SK-N-SH (cell line): ENCODE results near the gene HBA1. TPM values are rescaled to one million over a fixed set of nuclear protein-coding genes. Genes with fewer than 3 reads are reported as not detected.

Source experiments
- CTCF ChIA-PET: fragments of 300-600, 350-600 bp; formaldehyde crosslinking; extraction: SDS; loops from one replicate; lab custom pipeline; 2021; lab: Yijun Ruan, JAX
- POLR2A ChIA-PET: fragments of 350-600 bp; sonication (Branson Sonifier 250); formaldehyde crosslinking; extraction: SDS; loops from one replicate; lab custom pipeline; 2020; ENCODE audit warnings: antibody characterized with exemption, inconsistent platforms; lab: Yijun Ruan, JAX
- DNase-seq: peaks from one replicate; pipeline ENCODE4 v3.0.0; 2012
- H2AFZ ChIP-seq: fragments of 200-600 bp; sonication (generic); 2 replicates; pipeline ENCODE4 v1.8.1; 2016; ENCODE audit warnings: antibody characterized with exemption, mild to moderate bottlenecking, low read depth
- H3F3A ChIP-seq: fragments of 200-600 bp; sonication (generic); replicated peaks from 2 replicates; pipeline ENCODE3; 2016; ENCODE audit warnings: antibody characterized with exemption, mild to moderate bottlenecking; ENCODE audit not compliant: insufficient read depth
- H3K27ac ChIP-seq, 2 experiments: fragments of 200-500 bp in 1 of 2; fragments of 200-600 bp in 1 of 2; sonication (Bioruptor generic) in 1 of 2; sonication (generic), shearing (Covaris generic) in 1 of 2; 2 replicates each; pipeline versions ENCODE4 v1.5.1 to v1.6.1; 2014 to 2016; ENCODE audit warnings: low read depth in 2 of 2, inconsistent platforms in 1 of 2, low read length in 1 of 2, mild to moderate bottlenecking in 1 of 2, mixed read lengths in 1 of 2
- H3K27me3 ChIP-seq: fragments of 200-600 bp; sonication (generic), shearing (Covaris generic); 2 replicates; pipeline ENCODE4 v1.6.1; 2016; ENCODE audit warnings: mixed run types; ENCODE audit not compliant: insufficient read depth
- H3K36me3 ChIP-seq, 2 experiments: fragments of 200-500 bp in 1 of 2; fragments of 200-600 bp in 1 of 2; sonication (Bioruptor generic) in 1 of 2; sonication (generic) in 1 of 2; replicated peaks in 1 of 2; 2 replicates each; pipeline versions ENCODE3 to v1.5.1; 2014 to 2016; ENCODE audit warnings: low read length in 1 of 2, mild to moderate bottlenecking in 1 of 2; ENCODE audit not compliant: insufficient read depth in 2 of 2, control insufficient read depth in 1 of 2
- H3K4me1 ChIP-seq, 2 experiments: fragments of 200-500 bp in 1 of 2; fragments of 200-600 bp in 1 of 2; sonication (Bioruptor generic) in 1 of 2; sonication (generic), shearing (Covaris generic) in 1 of 2; 2 replicates each; pipeline versions ENCODE4 v1.5.1 to v1.6.1; 2014 to 2016; ENCODE audit warnings: low read depth in 1 of 2, low read length in 1 of 2, mixed run types in 1 of 2; ENCODE audit not compliant: insufficient read depth in 2 of 2, control insufficient read depth in 1 of 2
- H3K4me2 ChIP-seq: fragments of 200-600 bp; sonication (generic), shearing (Covaris generic); 2 replicates; pipeline ENCODE4 v1.6.1; 2017; ENCODE audit warnings: mixed run types
- H3K4me3 ChIP-seq, 2 experiments: fragments of 200-500 bp in 1 of 2; fragments of 200-600 bp in 1 of 2; sonication (Bioruptor generic) in 1 of 2; sonication (generic), shearing (Covaris generic) in 1 of 2; 2 replicates each; pipeline versions ENCODE4 v1.5.1 to v1.8.1; 2014 to 2016; ENCODE audit warnings: low read depth in 2 of 2, inconsistent platforms in 1 of 2, low read length in 1 of 2, mild to moderate bottlenecking in 1 of 2, mixed read lengths in 1 of 2, moderate library complexity in 1 of 2
- H3K79me2 ChIP-seq: fragments of 200-600 bp; sonication (generic); 2 replicates; pipeline ENCODE4 v1.8.1; 2017; ENCODE audit warnings: mild to moderate bottlenecking; ENCODE audit not compliant: insufficient read depth
- H3K9ac ChIP-seq: fragments of 200-600 bp; sonication (generic); 2 replicates; pipeline ENCODE4 v1.6.1; 2017; ENCODE audit warnings: mixed run types
- H3K9me2 ChIP-seq: fragments of 200-600 bp; sonication (generic); 2 replicates; pipeline ENCODE4 v1.6.1; 2017; ENCODE audit warnings: mixed run types
- H3K9me3 ChIP-seq: fragments of 200-600 bp; sonication (generic); 2 replicates; pipeline ENCODE4 v1.6.1; 2017; ENCODE audit warnings: mixed run types, mild to moderate bottlenecking, moderate library complexity
- H4K20me1 ChIP-seq: fragments of 200-600 bp; sonication (generic); 2 replicates; pipeline ENCODE4 v1.6.1; 2017; ENCODE audit warnings: mild to moderate bottlenecking, mixed run types; ENCODE audit not compliant: insufficient read depth
- CTCF ChIP-seq: fragments of 200-600 bp; sonication (generic); IDR thresholded peaks from 2 replicates; pipeline ENCODE4 v1.6.1; 2017; ENCODE audit warnings: antibody characterized with exemption, mild to moderate bottlenecking, moderate library complexity
- ELF1 ChIP-seq: IDR thresholded peaks from 2 replicates; pipeline ENCODE4 v1.4.0; 2012
- EP300 ChIP-seq, 2 experiments: IDR thresholded peaks; 2 replicates each; pipeline versions ENCODE4 v1.4.0 to v1.6.1; 2012; ENCODE audit warnings: borderline replicate concordance in 1 of 2, low read depth in 1 of 2, low read length in 1 of 2
- FOXJ3 ChIP-seq: sonication (generic); formaldehyde crosslinking; IDR thresholded peaks from 2 replicates; pipeline ENCODE4 v1.5.1; 2020; ENCODE audit warnings: mild to moderate bottlenecking, missing genetic modification reagents
- FOXM1 ChIP-seq: IDR thresholded peaks from 2 replicates; pipeline ENCODE4 v1.4.0; 2012; ENCODE audit warnings: low read depth, mild to moderate bottlenecking
- GATA2 ChIP-seq: sonication (generic); formaldehyde crosslinking; IDR thresholded peaks from 2 replicates; pipeline ENCODE4 v1.5.0; 2020; ENCODE audit warnings: mild to moderate bottlenecking, missing genetic modification reagents
- MEF2A ChIP-seq: IDR thresholded peaks from 2 replicates; pipeline ENCODE4 v1.4.0; 2012; ENCODE audit warnings: low read depth, borderline replicate concordance
- MXI1 ChIP-seq: IDR thresholded peaks from 2 replicates; pipeline ENCODE4 v1.6.1; 2012; ENCODE audit warnings: mild to moderate bottlenecking, low read depth, low read length, improper control_type of control experiment
- RAD21 ChIP-seq: IDR thresholded peaks from 2 replicates; pipeline ENCODE4 v1.6.1; 2012; ENCODE audit warnings: mild to moderate bottlenecking, low read length
- RFX5 ChIP-seq: IDR thresholded peaks from 2 replicates; pipeline ENCODE4 v1.6.1; 2012; ENCODE audit warnings: mild to moderate bottlenecking, improper control_type of control experiment, low read length
- SMC3 ChIP-seq: IDR thresholded peaks from 2 replicates; pipeline ENCODE4 v1.6.1; 2012; ENCODE audit warnings: low read depth, low read length, improper control_type of control experiment
- TAF1 ChIP-seq: IDR thresholded peaks from 2 replicates; pipeline ENCODE4 v1.6.1; 2012; ENCODE audit warnings: low read depth, mild to moderate bottlenecking, low read length, moderate library complexity, borderline replicate concordance
- TEAD4 ChIP-seq: IDR thresholded peaks from 2 replicates; pipeline ENCODE4 v1.4.0; 2012; ENCODE audit warnings: mild to moderate bottlenecking, borderline replicate concordance; ENCODE audit not compliant: insufficient read depth
- USF2 ChIP-seq: fragments of 150-350 bp; IDR thresholded peaks from 2 replicates; pipeline ENCODE4 v1.6.1; 2017; ENCODE audit warnings: antibody characterized with exemption, low read length, low read depth, borderline replicate concordance
- ZBTB33 ChIP-seq: IDR thresholded peaks from 2 replicates; pipeline ENCODE4 v1.4.0; 2012; ENCODE audit warnings: low read depth, borderline replicate concordance
- WGBS: methylation state at CpG from one replicate; pipeline ENCODE4 v1.1.6; 2017; ENCODE audit warnings: low lambda C conversion rate; 5-methylcytosine and 5-hydroxymethylcytosine counted together
- polyA plus RNA-seq, 3 experiments: library from polyadenylated mRNA; depleted of rRNA; stranded (reverse); fragments of >200 nt; gene quantifications; 2 replicates each; pipeline ENCODE4 v1.2.3, GENCODE V29; 2012
- TF ChIP-seq, protein P1 (sequence below): fragments of 150-350 bp; IDR thresholded peaks from 2 replicates; pipeline ENCODE4 v1.6.1; 2016; ENCODE audit warnings: mild to moderate bottlenecking, low read depth, low read length

HBA1 gene
- polyA plus RNA-seq, 1 of the 3 experiments (the other 2 are of a cell fraction): not detected

- Histone ChIP-seq H3F3A (no peaks in the 10 kb centered on the region), H3K36me3 (no peaks in the 10 kb centered on the region), H3K27me3 (no peaks in the 10 kb centered on the region), H3K4me3 (no peak overlapping the region), H3K4me1 (peaks cover 0 to 7% of the 10 kb centered on the region in 2 experiments; a peak in 1 of 4 replicates), H4K20me1 (no peaks in the 10 kb centered on the region), H3K9me3 (no peaks in the 10 kb centered on the region), H3K9ac (no peak overlapping the region), H3K4me2 (no peak overlapping the region), H2AFZ (no peak overlapping the region), H3K9me2 (no peaks in the 10 kb centered on the region), H3K27ac (no peak overlapping the region), H3K79me2 (no peaks in the 10 kb centered on the region)
- TF ChIP-seq USF2: no peak
- TF ChIP-seq TAF1: no peak
- TF ChIP-seq TEAD4: no peak
- TF ChIP-seq EP300 (IDR thresholded peaks at IDR 0.05; ENCODE audit: borderline replicate concordance in 1 of 2, low read depth in 1 of 2, low read length in 1 of 2): no peak
- no peak for TF ChIP-seq RAD21
- no peak for TF ChIP-seq FOXM1
- TF ChIP-seq, protein P1, sequence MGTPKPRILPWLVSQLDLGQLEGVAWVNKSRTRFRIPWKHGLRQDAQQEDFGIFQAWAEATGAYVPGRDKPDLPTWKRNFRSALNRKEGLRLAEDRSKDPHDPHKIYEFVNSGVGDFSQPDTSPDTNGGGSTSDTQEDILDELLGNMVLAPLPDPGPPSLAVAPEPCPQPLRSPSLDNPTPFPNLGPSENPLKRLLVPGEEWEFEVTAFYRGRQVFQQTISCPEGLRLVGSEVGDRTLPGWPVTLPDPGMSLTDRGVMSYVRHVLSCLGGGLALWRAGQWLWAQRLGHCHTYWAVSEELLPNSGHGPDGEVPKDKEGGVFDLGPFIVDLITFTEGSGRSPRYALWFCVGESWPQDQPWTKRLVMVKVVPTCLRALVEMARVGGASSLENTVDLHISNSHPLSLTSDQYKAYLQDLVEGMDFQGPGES: no peak
- TF ChIP-seq GATA2 (CRISPR knock-in tag): no peak
- no peak for TF ChIP-seq ELF1
- TF ChIP-seq ZBTB33: no peak
- no peak for TF ChIP-seq MXI1
- TF ChIP-seq FOXJ3 (CRISPR knock-in tag): no peak
- no peak for TF ChIP-seq RFX5
- CTCF ChIA-PET: interaction anchor here (1.9 kb wide), 1 partner anchor 35 kb away, joined by 4 read pairs; the partner anchor contains the start of gene HBQ1
- POLR2A ChIA-PET: no interaction called here
- WGBS: 78% methylated on average over 14 of the region's 14 CpGs
- DNase-seq: no peak
Measured at GRCh38 chr16:144797-145252, 31.7 kb upstream of the HBA1 start.

DNA sequence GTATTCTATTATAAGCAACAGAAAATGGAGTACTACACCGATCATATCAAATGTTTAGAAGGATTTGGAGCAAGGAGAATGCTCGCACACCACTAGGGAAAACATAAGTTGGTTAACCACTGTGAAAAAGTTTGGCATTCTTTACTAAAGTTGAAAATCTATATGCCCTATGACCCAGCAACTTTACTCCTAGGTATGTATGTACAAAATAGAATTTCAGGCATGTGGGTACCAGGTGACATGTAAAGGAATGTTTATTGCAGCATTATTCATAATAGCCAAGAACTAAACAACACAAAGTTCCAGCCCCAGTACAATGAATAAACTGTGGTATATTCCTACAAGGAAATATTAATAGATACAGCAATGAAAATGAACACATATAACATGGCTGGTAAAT lies 29.8 kb upstream of the HBA1 start:
- WGBS: 86% methylated on average over 2 of the region's 2 CpGs
- Histone ChIP-seq H2AFZ (no peak overlapping the region), H3K9ac (no peak overlapping the region), H3K36me3 (no peaks in the 10 kb centered on the region), H3K9me3 (no peaks in the 10 kb centered on the region), H3K4me2 (no peak overlapping the region), H3K4me3 (no peak overlapping the region), H3K27me3 (no peaks in the 10 kb centered on the region), H3K79me2 (no peaks in the 10 kb centered on the region), H3F3A (no peaks in the 10 kb centered on the region), H3K4me1 (peaks cover 0 to 7% of the 10 kb centered on the region in 2 experiments; a peak in 1 of 4 replicates), H4K20me1 (no peaks in the 10 kb centered on the region), H3K27ac (no peak overlapping the region), H3K9me2 (no peaks in the 10 kb centered on the region)
- no peak for DNase-seq
- TF ChIP-seq ZBTB33 (no peak), CTCF (no peak), MEF2A (no peak), SMC3 (no peak), FOXM1 (no peak), USF2 (no peak)
- CTCF ChIA-PET: no interaction called here
- POLR2A ChIA-PET: no interaction called here
